ENCODE measurements around the gene XYLT1. TPM values are rescaled to one million over a fixed set of nuclear protein-coding genes. Genes with fewer than 3 reads are reported as not detected.

XYLT1 gene
- total and polyA plus RNA-seq, 2 of the 8 experiments (the other 6 are each of a cell fraction or from before 2014, with no cell fraction given) = 6.6 to 25.4 TPM

GRCh38 chr16:17241264-17241835 is 229.4 kb downstream of the XYLT1 start (continued):
- TF ChIP-seq HDAC6 (IDR thresholded peaks at IDR 0.05; ENCODE audit: low read depth, low read length) (no peak), BRCA1 (IDR thresholded peaks at IDR 0.05; ENCODE audit: low read depth, low read length) (no peak), RFX5 (IDR thresholded peaks at IDR 0.05; ENCODE audit: borderline replicate concordance, low read depth, low read length) (no peak), ASH2L (IDR thresholded peaks at IDR 0.05; ENCODE audit: low read length) (no peak), TAF1 (IDR thresholded peaks at IDR 0.05; ENCODE audit: low read depth, low read length) (no peak), CREB1 (IDR thresholded peaks at IDR 0.05) (no peak), SAP30 (IDR thresholded peaks at IDR 0.05; ENCODE audit: insufficient read depth, insufficient replicate concordance, low read length) (no peak), SUZ12 (IDR thresholded peaks at IDR 0.05; ENCODE audit: low read length) (no peak)

Data from H1 (cell line).